NCI-H2081 treated with DMSO at 0.1 percent for 48 hours (cell line): Measurements from ENCODE around the gene PCDHGB4.
"Not testable (repeated sequence)": the region's sequence is repeated elsewhere in the genome, so short reads cannot be mapped to it uniquely, and the experiment has no call there.

Source experiments
- DNase-seq: peaks from one replicate; lab custom pipeline; 2025; lab: John Stamatoyannopoulos, UW

The PCDHGB4 gene

DNA sequence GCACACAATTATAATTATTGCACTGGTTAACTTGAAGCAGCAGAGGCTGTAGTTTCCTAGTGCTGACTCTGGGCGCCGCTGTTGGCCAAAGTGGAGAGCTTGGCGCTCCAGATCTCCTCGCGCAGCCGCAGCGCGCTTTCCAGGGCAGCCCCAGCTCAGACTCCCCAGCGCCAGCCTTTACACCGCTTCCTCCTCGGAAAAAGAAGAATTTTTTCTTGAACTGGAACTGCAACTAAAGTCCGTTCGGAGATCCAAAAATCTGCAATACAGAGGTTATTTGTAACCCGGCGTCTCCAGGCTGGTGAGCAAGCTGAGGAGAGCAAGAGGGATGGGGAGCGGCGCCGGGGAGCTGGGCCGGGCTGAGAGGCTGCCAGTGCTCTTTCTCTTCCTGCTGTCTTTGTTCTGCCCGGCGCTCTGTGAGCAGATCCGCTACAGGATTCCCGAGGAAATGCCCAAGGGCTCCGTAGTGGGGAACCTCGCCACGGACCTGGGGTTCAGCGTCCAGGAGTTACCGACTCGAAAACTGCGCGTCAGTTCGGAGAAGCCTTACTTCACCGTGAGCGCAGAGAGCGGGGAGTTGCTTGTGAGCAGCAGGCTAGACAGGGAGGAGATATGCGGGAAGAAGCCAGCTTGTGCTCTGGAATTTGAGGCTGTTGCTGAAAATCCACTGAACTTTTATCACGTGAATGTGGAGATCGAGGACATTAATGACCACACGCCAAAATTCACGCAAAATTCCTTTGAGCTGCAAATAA lies at the start of gene PCDHGB4:
PCDHGB4 (plus strand) TSS at position 142 of the 755 bp plus-strand sequence; CDS start at position 329, 187 bp downstream.
- DNase-seq, result not testable (repeated sequence)

DNA sequence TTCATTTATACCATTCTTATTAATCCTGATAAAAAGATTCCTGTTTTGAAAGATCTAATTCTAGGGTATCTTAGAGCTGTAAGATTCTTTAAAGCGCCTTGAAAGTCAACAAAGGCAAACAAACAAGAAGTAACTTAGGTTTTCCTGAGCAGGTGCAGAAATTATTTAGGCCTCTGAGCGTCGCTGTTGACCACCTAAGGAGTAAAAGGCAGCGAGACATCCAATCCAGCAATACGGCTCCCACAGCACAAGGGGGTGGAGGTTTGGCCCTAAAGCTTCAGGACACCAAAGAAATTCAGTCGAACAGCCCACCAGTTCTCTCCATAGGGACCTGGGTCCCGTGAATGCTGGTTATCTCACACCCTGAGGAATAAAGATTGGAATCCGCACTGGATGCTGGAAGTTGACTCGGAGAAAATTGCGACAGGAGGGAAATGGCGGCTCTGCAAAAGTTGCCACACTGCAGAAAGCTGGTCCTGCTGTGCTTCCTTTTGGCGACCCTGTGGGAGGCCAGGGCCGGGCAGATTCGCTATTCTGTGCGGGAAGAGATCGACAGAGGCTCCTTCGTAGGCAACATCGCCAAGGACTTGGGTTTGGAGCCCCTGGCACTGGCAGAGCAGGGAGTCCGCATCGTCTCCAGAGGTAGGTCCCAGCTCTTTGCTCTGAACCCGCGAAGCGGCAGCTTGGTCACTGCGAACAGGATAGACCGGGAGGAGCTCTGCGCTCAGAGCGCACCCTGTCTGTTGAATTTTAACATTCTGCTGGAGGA lies 48.8 kb upstream of the PCDHGB4 start, which contains the start of gene PCDHGA2:
PCDHGA2 (plus strand) TSS at position 223 of the 769 bp plus-strand sequence.
- no peak for DNase-seq

DNA sequence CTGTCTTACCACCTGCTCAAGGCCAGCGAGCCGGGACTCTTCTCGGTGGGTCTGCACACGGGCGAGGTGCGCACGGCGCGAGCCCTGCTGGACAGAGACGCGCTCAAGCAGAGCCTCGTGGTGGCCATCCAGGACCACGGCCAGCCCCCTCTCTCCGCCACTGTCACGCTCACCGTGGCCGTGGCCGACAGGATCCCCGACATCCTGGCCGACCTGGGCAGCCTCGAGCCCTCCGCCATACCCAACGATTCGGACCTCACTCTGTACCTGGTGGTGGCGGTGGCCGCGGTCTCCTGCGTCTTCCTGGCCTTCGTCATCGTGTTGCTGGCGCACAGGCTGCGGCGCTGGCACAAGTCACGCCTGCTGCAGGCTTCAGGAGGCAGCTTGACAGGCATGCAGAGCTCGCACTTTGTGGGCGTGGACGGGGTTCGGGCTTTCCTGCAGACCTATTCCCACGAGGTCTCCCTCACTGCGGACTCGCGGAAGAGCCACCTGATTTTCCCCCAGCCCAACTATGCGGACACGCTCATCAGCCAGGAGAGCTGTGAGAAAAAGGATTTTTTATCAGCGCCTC lies 46.6 kb upstream of the PCDHGB4 start:
- DNase-seq, result not testable (repeated sequence)

DNA sequence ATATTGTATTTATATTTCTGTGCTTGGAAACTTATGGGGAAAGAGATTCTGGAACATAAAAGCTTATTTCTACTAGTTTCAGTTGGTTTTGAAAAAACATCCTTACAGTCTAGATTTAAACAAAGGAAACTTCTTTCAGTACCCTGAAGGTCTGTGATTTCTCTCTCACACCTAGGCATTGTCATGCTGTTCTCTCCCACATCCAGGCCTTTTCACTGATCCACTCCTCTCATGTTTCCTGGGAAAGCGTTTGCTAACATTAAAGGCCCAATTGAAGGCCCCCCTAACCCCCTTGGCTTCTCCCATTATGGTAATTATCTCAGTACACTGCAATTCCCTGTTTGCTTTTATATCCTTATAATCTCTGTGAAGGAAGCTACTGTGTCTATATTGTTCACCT lies 44.7 kb upstream of the PCDHGB4 start:
- no peak for DNase-seq

DNA sequence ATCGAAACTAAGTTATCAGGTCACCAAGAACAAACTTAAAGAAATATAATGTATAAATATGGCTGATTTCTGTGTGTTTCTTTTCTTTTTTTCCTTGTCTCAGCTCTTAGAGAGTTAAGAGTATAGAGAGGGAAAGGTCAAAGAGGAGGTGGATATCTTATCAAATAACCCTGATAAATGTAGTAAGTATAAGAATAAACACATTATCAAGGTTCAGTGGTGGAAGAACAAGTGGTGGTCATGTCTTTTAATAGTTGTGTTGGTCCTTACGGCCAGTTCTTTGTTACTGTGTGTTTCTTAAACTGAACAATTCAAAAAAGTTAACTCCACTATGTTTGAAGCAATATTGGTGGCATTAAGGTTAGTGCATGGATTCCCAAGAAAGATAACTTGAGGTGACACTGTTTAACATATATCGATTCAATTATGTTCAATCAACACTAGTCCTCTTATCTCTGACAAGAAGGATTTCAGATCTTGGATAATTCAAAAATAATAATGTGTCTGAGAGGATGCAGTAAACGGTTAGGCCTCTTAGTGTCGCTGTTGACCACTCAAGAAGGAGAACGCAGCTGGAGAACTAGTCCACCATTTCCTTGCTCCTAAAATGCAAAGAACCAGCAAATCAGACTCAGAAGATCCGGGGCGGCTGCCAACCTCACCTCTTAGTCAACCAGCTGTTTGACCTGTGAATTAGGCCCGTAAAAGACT lies 44.1 kb upstream of the PCDHGB4 start, which contains the start of gene PCDHGA3:
PCDHGA3 (plus strand) TSS at position 588 of the 711 bp plus-strand sequence. CDS start 205 bp downstream, outside the sequence.
- DNase-seq, result no peak

DNA sequence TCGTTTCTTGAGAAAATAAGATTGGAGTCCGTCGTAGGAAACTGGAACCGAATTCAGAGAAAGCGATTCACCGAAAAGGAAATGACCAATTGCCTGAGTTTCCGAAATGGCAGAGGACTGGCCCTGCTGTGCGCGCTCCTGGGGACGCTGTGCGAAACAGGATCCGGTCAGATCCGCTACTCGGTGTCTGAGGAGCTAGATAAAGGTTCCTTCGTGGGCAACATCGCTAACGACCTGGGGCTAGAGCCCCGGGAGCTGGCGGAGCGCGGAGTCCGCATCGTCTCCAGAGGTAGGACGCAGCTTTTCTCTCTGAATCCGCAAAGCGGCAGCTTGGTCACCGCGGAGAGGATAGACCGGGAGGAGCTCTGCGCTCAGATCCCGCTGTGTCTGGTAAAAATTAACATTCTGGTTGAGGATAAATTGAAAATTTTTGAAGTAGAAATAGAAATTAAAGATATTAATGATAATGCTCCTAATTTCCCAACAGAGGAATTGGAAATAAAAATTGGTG lies 43.5 kb upstream of the PCDHGB4 start:
- no peak for DNase-seq

DNA sequence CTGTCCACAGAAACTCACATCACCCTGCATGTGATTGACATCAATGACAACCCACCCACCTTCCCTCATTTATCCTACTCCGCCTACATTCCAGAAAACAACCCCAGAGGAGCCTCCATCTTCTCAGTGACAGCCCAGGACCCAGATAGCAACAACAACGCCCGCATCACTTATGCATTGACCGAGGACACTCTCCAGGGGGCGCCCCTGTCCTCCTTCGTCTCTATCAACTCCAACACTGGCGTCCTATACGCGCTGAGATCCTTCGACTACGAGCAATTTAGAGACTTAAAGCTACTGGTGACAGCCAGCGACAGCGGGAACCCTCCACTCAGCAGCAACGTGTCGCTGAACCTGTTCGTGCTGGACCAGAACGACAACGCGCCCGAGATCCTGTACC lies 42.2 kb upstream of the PCDHGB4 start:
- DNase-seq, result no peak

DNA sequence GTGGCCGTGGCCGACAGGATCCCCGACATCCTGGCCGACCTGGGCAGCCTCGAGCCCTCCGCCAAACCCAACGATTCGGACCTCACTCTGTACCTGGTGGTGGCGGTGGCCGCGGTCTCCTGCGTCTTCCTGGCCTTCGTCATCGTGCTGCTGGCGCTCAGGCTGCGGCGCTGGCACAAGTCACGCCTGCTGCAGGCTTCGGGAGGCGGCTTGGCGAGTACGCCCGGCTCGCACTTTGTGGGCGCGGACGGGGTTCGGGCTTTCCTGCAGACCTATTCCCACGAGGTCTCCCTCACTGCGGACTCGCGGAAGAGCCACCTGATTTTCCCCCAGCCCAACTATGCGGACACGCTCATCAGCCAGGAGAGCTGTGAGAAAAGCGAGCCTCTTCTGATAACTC lies 41.5 kb upstream of the PCDHGB4 start:
- DNase-seq, result not testable (repeated sequence)

DNA sequence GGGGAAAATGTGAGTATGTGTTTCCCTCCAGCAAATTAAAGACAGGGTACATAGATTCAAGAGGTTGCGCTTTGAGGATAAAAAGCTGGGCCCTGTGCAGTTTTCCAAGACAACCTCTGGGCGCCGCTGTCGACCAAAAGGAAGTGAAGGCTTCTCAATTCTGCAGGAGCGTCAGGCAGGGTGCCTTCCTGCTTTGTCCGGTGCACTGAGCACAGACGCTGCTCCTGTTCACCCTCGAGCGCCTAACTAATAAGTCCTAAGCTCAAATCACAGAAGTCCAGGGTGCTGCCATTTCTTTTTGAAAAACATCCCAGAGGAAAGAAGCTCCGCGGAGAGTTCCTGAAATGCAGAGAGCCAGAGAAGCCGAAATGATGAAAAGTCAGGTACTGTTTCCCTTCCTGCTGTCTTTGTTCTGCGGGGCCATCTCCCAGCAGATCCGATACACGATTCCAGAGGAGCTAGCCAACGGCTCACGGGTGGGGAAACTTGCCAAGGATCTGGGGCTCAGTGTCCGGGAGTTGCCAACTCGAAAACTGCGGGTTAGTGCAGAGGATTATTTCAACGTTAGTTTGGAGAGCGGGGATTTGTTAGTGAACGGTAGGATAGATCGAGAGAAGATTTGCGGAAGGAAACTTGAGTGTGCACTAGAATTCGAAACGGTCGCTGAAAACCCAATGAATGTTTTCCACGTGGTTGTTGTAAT lies 37.4 kb upstream of the PCDHGB4 start, which contains the start of gene PCDHGB1:
PCDHGB1 (plus strand) TSS at position 183 of the 703 bp plus-strand sequence; CDS start at position 345, 162 bp downstream.
- DNase-seq, result peak; percentile 64

DNA sequence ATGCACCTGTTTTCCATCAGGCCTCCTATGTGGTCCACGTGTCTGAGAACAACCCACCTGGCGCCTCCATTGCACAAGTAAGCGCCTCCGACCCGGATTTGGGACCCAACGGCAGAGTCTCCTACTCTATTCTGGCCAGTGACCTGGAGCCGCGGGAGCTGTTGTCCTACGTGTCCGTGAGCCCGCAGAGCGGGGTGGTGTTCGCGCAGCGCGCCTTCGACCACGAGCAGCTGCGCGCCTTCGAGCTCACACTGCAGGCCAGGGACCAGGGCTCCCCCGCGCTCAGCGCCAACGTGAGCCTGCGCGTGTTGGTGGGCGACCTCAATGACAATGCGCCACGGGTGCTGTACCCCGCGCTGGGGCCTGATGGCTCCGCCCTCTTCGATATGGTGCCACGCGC lies 35.9 kb upstream of the PCDHGB4 start:
- DNase-seq, result no peak

DNA sequence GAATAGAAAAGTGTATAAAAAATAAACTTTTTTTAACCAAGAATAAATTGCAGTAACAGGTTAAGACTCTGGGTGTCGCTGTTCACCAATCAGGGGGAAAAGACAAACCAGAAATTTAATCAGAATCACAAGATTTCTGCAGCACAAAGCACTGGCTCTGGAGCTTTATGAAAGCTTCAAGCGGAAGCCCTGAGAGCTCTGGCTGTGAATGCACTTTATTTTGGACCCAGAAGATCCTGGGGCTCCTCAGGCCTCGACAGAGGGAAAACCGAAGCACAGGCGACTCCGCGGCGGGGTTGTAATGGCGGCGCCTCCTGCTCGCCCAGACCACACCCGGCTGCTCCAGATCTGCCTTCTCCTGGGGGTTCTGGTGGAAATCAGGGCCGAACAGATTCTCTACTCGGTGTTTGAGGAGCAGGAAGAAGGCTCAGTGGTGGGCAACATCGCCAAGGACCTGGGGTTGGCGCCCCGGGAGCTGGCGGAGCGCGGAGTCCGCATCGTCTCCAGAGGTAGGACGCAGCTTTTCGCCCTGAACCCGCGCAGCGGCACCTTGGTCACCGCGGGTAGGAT lies 32.5 kb upstream of the PCDHGB4 start, which contains the start of gene PCDHGA4:
PCDHGA4 (plus strand) TSS at position 122 of the 570 bp plus-strand sequence; CDS start at position 209, 87 bp downstream.
- DNase-seq, result no peak

DNA sequence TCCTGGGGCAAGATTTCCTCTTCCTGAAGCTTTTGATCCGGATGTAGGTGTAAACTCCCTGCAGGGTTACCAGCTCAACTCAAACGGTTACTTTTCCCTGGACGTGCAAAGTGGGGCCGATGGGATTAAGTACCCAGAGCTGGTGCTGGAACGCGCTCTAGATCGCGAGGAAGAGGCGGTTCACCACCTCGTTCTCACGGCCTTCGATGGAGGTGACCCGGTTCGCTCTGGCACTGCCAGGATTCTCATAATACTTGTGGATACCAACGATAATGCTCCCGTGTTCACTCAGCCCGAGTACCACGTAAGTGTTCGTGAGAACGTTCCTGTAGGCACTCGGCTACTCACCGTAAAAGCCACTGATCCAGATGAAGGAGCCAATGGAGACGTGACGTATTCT lies 31.9 kb upstream of the PCDHGB4 start:
- no peak for DNase-seq

DNA sequence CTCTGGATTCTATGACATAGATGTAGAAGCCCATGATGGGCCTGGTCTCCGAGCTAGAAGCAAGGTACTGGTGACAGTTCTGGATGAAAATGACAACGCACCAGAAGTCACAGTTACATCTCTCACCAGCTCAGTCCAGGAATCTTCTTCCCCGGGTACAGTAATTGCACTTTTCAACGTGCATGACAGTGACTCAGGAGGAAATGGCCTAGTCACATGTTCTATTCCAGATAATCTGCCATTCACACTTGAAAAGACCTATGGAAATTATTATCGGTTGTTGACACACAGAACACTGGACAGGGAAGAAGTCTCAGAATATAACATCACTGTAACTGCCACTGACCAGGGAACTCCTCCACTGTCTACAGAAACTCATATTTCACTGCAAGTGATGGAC lies 31.4 kb upstream of the PCDHGB4 start:
- DNase-seq, result no peak

DNA sequence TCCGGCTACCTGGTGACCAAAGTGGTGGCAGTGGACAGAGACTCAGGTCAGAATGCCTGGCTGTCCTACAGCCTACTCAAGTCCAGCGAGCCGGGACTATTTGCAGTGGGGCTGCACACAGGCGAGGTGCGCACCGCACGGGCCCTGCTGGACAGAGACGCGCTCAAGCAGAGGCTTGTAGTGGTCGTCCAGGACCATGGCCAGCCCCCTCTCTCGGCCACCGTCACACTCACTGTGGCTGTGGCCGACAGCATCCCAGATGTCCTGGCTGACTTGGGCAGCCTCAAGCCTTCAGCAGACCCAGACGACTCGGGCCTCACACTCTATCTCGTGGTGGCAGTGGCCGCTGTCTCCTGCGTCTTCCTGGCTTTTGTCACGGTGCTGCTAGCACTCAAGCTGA lies 30.5 kb upstream of the PCDHGB4 start:
- no peak for DNase-seq

DNA sequence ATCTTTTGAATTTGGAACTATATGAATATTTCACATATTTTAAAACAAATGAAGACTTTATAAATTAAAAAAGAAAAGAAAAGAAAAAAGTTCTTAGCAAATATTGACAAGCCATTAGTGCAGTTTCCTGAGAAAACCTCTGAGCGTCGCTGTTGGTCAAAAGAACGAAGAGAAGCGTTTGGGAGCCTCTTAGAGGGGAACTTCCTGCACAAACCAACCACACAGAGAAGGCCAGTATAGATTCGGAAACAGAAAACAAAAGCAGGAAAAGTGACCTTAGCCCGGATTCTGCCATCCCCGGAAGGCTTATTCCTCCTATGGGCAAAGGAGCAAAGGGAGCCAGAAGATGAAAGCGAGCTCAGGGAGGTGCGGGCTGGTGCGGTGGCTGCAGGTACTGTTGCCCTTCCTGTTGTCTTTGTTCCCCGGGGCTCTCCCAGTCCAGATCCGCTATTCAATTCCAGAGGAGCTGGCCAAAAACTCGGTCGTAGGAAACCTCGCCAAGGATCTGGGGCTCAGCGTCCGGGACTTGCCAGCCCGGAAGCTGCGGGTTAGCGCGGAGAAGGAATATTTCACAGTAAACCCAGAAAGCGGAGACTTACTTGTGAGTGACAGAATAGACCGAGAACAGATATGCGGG lies 27.6 kb upstream of the PCDHGB4 start, which contains the start of gene PCDHGB2:
PCDHGB2 (plus strand) TSS at position 205 of the 637 bp plus-strand sequence; CDS start at position 347, 142 bp downstream.
- DNase-seq, result no peak

DNA sequence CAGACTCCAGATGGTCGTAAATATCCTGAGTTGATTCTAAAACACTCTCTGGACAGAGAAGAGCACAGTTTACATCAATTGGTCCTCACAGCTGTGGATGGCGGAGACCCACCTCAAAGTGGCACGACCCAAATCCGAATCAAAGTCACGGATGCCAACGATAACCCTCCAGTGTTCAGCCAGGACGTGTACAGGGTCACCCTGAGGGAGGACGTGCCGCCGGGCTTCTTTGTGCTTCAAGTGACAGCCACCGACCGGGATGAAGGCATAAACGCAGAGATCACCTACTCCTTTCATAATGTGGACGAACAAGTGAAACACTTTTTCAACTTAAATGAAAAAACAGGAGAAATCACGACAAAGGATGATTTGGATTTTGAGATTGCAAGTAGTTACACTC lies 26.8 kb upstream of the PCDHGB4 start:
- no peak for DNase-seq

DNA sequence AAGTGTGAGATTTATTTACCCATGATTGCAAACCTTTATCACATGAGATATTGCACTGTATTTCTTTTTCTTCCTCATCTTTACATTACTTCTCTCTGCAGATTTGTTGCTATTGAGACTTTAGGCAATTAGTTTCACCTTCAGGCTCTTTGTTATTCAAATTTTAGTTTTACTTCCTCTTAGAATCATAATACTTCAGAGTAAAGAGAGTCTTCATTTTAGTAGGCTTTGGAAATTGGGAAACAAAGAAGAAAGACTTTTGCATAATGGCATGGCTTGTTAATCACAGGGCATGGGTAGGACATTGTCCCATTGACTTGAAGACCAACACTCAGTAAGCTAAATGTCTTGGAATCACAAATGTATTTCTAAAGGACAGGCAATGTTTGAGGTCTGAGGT lies 24.8 kb upstream of the PCDHGB4 start:
- no peak for DNase-seq

DNA sequence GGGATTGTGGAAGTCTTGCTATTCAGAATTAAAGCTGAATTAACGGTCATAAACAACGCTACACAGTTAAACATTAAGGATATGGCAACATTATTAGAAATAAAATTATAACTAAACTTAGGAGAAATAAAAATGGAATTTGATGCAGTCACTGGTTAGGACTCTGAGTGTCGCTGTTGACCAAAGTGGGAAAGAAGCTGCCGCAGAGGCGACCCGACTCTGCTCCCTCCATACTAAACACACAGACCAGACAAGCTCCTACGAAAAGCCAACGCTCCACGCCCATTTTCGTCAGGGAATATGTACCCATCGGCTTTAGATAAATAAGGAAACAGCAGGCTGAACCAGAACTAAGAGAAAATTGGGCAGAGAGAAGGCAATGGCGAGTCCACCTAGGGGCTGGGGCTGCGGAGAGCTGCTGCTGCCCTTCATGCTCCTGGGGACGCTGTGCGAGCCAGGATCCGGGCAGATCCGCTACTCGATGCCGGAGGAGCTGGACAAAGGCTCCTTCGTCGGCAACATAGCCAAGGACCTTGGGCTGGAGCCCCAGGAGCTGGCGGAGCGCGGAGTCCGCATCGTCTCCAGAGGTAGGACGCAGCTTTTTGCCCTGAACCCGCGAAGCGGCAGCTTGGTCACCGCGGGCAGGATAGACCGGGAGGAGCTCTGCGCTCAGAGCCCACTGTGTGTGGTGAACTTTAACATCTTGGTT lies 23.4 kb upstream of the PCDHGB4 start, which contains the start of gene PCDHGA5:
PCDHGA5 (plus strand) TSS at position 211 of the 709 bp plus-strand sequence; CDS start at position 380, 169 bp downstream.
- DNase-seq, result no peak
